Uterus (tissue), 4 donors: ENCODE measurements around the gene PHLPP1. TPM values are rescaled to one million over a fixed set of nuclear protein-coding genes. Genes with fewer than 3 reads are reported as not detected.

Experiments
- DNase-seq, 2 donors: peaks; one replicate each; pipeline ENCODE4 v3.0.0-alpha.2; 2019 to 2020
- H3K27ac ChIP-seq, 2 donors: fragments of 200-600 bp; sonication (generic); 1 replicate in 1 of 2; 2 replicates in 1 of 2; pipeline ENCODE4 v1.5.1; 2016 to 2018
- H3K27me3 ChIP-seq, 2 donors: fragments of 200-600 bp; sonication (generic); one replicate each; pipeline ENCODE4 v1.5.1; 2018 to 2019; ENCODE audit warnings: control low read depth in 1 of 2
- H3K36me3 ChIP-seq, 2 donors: fragments of 200-600 bp; sonication (generic); one replicate each; pipeline ENCODE4 v1.5.1; 2019; ENCODE audit warnings: control low read depth in 1 of 2
- H3K4me1 ChIP-seq, 2 donors: fragments of 200-600 bp; sonication (generic); one replicate each; pipeline ENCODE4 v1.5.1; 2018 to 2019; ENCODE audit warnings: control low read depth in 1 of 2
- H3K4me3 ChIP-seq, 2 donors: fragments of 200-600 bp; sonication (generic); 1 replicate in 1 of 2; 2 replicates in 1 of 2; pipeline ENCODE4 v1.5.1; 2018 to 2019; ENCODE audit warnings: mild to moderate bottlenecking in 1 of 2
- H3K9me3 ChIP-seq, 2 donors: fragments of 200-600 bp; sonication (generic); one replicate each; pipeline ENCODE4 v1.5.1; 2019; ENCODE audit warnings: control low read depth in 1 of 2
- POLR2A ChIP-seq, 2 donors: fragments of 450-650 bp; IDR thresholded peaks; one replicate each; pipeline ENCODE4 v1.6.1; 2016; ENCODE audit warnings: antibody characterized with exemption in 2 of 2, mild to moderate bottlenecking in 1 of 2, moderate library complexity in 1 of 2
- intact Hi-C: fragments of 100-400 bp; cut with DNase I; formaldehyde crosslinking; loops from one replicate; pipeline ENCODE4 v1.15.1; 2023; ENCODE audit warnings: low total_unique reads
- total RNA-seq, 4 donors: library from RNA; depleted of rRNA in 3 of 4; stranded (reverse); fragments of >200 nt in 3 of 4; gene quantifications; one replicate each; pipeline versions ENCODE4 v1.1.0 to v1.2.4, GENCODE V29; 2014 to 2023
- TF ChIP-seq, protein P1 (sequence below), 4 experiments: fragments of 200-600 bp in 2 of 4; fragments of 450-650 bp in 2 of 4; sonication (generic) in 2 of 4; IDR thresholded peaks; one replicate each; pipeline ENCODE4 v1.5.1; 2016 to 2019; ENCODE audit warnings: antibody characterized with exemption in 4 of 4, mild to moderate bottlenecking in 2 of 4, moderate library complexity in 1 of 4
- donor health status: DM: yes; HTN: yes; CAD: no.

PHLPP1 gene
- total RNA-seq, 4 donors from 2014 or later: 10.6 to 32.4 (median 14.1) TPM

GRCh38 chr18:62828091-62828640, 112.8 kb downstream of the PHLPP1 start:
- Histone ChIP-seq H3K4me3 (no peak overlapping the region), H3K27me3 (no peaks in the 10 kb centered on the region), H3K36me3 (no peaks in the 10 kb centered on the region), H3K27ac (no peak overlapping the region), H3K4me1 (no peaks in the 10 kb centered on the region), H3K9me3 (no peaks in the 10 kb centered on the region)
- intact Hi-C loops: no loop called here
- no peak for DNase-seq
- TF ChIP-seq POLR2A (IDR thresholded peaks at IDR 0.05): no peak
- TF ChIP-seq, protein P1, sequence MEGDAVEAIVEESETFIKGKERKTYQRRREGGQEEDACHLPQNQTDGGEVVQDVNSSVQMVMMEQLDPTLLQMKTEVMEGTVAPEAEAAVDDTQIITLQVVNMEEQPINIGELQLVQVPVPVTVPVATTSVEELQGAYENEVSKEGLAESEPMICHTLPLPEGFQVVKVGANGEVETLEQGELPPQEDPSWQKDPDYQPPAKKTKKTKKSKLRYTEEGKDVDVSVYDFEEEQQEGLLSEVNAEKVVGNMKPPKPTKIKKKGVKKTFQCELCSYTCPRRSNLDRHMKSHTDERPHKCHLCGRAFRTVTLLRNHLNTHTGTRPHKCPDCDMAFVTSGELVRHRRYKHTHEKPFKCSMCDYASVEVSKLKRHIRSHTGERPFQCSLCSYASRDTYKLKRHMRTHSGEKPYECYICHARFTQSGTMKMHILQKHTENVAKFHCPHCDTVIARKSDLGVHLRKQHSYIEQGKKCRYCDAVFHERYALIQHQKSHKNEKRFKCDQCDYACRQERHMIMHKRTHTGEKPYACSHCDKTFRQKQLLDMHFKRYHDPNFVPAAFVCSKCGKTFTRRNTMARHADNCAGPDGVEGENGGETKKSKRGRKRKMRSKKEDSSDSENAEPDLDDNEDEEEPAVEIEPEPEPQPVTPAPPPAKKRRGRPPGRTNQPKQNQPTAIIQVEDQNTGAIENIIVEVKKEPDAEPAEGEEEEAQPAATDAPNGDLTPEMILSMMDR (IDR thresholded peaks at IDR 0.05): no peak

- Histone ChIP-seq H3K27me3 (no peaks in the 10 kb centered on the region), H3K9me3 (no peaks in the 10 kb centered on the region), H3K36me3 (no peaks in the 10 kb centered on the region), H3K4me1 (no peaks in the 10 kb centered on the region), H3K27ac (no peak overlapping the region), H3K4me3 (no peak overlapping the region)
- TF ChIP-seq, protein P1 (IDR thresholded peaks at IDR 0.05): no peak
- TF ChIP-seq POLR2A (IDR thresholded peaks at IDR 0.05): no peak
- DNase-seq: no peak
- intact Hi-C loops: no loop called here
These were observed 113.5 kb downstream of the PHLPP1 start for GRCh38 chr18:62828852-62829251.

DNA sequence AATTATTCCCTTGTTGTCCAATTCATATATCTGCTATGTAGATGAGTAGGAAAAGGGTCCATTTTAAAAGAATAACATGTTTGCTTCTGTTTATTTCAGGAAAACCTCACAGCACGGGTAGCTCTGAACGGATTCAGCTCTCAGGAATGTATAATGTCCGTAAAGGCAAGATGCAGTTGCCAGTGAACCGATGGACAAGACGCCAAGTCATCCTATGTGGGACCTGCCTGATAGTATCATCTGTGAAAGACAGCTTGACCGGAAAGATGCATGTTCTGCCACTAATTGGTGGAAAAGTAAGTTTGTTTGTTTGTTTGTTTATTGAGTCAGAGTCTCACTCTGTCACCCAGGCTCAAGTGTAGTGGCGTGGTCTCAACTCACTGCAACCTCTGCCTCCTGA, 114.6 kb downstream of the PHLPP1 start:
- Histone ChIP-seq H3K27ac (no peak overlapping the region), H3K4me1 (no peaks in the 10 kb centered on the region), H3K4me3 (no peak overlapping the region), H3K27me3 (no peaks in the 10 kb centered on the region), H3K36me3 (no peaks in the 10 kb centered on the region), H3K9me3 (no peaks in the 10 kb centered on the region)
- TF ChIP-seq, protein P1 (IDR thresholded peaks at IDR 0.05): no peak
- no peak for TF ChIP-seq POLR2A (IDR thresholded peaks at IDR 0.05)
- no peak for DNase-seq
- intact Hi-C loops: no loop called here

DNA sequence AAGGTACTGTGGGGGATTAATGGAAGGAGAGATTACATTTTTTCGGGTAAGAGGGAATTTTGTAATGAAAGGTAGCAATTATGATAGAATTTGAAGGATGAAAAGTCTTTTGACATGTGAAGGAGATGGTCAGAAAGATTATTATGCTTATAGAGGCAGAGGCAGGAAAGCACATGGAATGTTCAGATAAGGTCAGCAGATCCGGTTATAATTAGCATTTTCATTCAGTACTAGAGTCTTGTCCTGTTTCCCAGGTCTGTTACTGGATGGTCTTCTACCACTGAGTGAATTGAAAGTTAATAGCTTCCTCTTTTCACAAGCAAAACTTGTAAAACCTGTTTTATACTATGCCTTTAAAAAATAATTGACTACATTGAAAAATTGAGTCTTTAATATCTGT, 116.9 kb downstream of the PHLPP1 start:
- H3K27ac ChIP-seq: no peak overlapping the region
- no peak overlapping the region for H3K4me3 ChIP-seq
- TF ChIP-seq, protein P1 (IDR thresholded peaks at IDR 0.05): no peak
- TF ChIP-seq POLR2A (IDR thresholded peaks at IDR 0.05): no peak
- H3K36me3 ChIP-seq: no peaks in the 10 kb centered on the region
- DNase-seq: no peak
- H3K4me1 ChIP-seq: no peaks in the 10 kb centered on the region
- intact Hi-C loops: no loop called here
- no peaks in the 10 kb centered on the region for H3K9me3 ChIP-seq
- H3K27me3 ChIP-seq: no peaks in the 10 kb centered on the region

GRCh38 chr18:62833494-62833893, 118.2 kb downstream of the PHLPP1 start:
- TF ChIP-seq, protein P1 (IDR thresholded peaks at IDR 0.05): no peak
- intact Hi-C loops: no loop called here
- no peaks in the 10 kb centered on the region for H3K4me1 ChIP-seq

More at GRCh38 chr18:62833494-62833893, 118.2 kb downstream of the PHLPP1 start:
- no peak overlapping the region for H3K4me3 ChIP-seq
- no peaks in the 10 kb centered on the region for H3K9me3 ChIP-seq
- H3K27ac ChIP-seq: no peak overlapping the region
- no peaks in the 10 kb centered on the region for H3K36me3 ChIP-seq
- DNase-seq: no peak
- H3K27me3 ChIP-seq: no peaks in the 10 kb centered on the region
